ES-I3 (cell line): ENCODE data around the gene ACVR2A.
A peak's percentile ranks its signal among the peaks of the same experiment; 100 is the strongest.

ENCODE experiments used
- H3K36me3 ChIP-seq: 2 replicates; pipeline ENCODE4 v1.6.1; 2013; ENCODE audit warnings: mild to moderate bottlenecking, low read length, control low read depth, moderate library complexity; ENCODE audit not compliant: insufficient read depth
- H3K4me1 ChIP-seq: 2 replicates; pipeline ENCODE4 v1.6.1; 2013; ENCODE audit warnings: mild to moderate bottlenecking, control low read depth, low read length; ENCODE audit not compliant: insufficient read depth
- H3K9ac ChIP-seq: 2 replicates; pipeline ENCODE4 v1.6.1; 2013; ENCODE audit warnings: low read depth, mild to moderate bottlenecking, low read length, moderate library complexity
- H3K9me3 ChIP-seq: 2 replicates; pipeline ENCODE4 v1.6.1; 2013; ENCODE audit warnings: mild to moderate bottlenecking, low read length, moderate library complexity; ENCODE audit not compliant: control insufficient read depth, insufficient read depth

ACVR2A gene

GRCh38 chr2:147844697-147845410 lies at the start of gene ACVR2A:
ACVR2A (plus strand) TSS chr2:147845029; CDS start chr2:147845153, 124 bp downstream.
- Histone ChIP-seq H3K36me3 (no peaks in the 10 kb centered on the region), H3K9me3 (no peaks in the 10 kb centered on the region; the same call in 1 of the 2 replicates), H3K4me1 (peaks cover 6% of the 10 kb centered on the region), H3K9ac (peak within 1 kb of the TSS; percentile 93)

DNA sequence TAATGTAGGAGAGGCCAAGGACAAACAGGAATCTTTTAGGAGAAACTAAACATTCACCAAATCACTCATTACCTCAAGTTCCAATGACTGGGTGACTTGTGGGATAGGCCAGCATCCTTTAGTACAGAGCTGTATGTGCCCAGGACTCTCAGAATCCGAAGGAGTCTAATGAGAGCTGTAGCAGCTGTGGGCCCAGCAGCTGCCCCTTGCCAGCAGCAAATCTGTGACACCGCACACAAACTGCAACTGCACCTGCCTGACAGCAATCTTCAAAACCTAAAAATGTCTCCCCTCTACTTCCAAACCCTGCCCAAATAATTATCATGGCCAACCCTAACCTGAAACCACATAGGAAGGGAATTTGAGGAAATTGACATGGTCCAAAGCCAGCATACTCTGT lies 44.5 kb upstream of the ACVR2A start:
- Histone ChIP-seq H3K36me3 (no peaks in the 10 kb centered on the region), H3K4me1 (no peaks in the 10 kb centered on the region), H3K9me3 (no peaks in the 10 kb centered on the region), H3K9ac (no peak overlapping the region)

DNA sequence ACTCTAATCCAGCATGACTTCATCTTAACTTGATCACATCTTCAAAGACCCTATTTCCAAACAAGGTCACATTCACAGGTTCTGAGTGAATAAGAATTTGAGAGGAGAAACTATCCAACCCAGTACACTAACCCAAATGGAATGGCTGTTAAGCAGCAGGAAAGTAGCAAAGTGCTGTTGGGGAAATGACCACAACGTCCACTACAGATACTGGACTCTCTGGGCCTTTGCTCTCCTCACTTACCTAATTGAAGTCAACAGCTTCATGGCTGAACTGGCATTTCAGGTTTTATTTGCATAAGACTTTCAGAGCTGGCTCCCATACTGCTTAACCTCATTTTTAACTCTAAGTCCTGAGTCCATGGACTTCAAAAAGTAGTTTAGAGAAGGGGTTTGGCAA lies 38.0 kb upstream of the ACVR2A start:
- H3K36me3 ChIP-seq: no peaks in the 10 kb centered on the region
- no peaks in the 10 kb centered on the region for H3K9me3 ChIP-seq
- no peak overlapping the region for H3K9ac ChIP-seq
- H3K4me1 ChIP-seq: no peaks in the 10 kb centered on the region

- H3K4me1 ChIP-seq: no peaks in the 10 kb centered on the region
- no peaks in the 10 kb centered on the region for H3K9me3 ChIP-seq
- no peaks in the 10 kb centered on the region for H3K36me3 ChIP-seq
- H3K9ac ChIP-seq: no peak overlapping the region
Measured at GRCh38 chr2:147808520-147808919, 36.3 kb upstream of the ACVR2A start.

DNA sequence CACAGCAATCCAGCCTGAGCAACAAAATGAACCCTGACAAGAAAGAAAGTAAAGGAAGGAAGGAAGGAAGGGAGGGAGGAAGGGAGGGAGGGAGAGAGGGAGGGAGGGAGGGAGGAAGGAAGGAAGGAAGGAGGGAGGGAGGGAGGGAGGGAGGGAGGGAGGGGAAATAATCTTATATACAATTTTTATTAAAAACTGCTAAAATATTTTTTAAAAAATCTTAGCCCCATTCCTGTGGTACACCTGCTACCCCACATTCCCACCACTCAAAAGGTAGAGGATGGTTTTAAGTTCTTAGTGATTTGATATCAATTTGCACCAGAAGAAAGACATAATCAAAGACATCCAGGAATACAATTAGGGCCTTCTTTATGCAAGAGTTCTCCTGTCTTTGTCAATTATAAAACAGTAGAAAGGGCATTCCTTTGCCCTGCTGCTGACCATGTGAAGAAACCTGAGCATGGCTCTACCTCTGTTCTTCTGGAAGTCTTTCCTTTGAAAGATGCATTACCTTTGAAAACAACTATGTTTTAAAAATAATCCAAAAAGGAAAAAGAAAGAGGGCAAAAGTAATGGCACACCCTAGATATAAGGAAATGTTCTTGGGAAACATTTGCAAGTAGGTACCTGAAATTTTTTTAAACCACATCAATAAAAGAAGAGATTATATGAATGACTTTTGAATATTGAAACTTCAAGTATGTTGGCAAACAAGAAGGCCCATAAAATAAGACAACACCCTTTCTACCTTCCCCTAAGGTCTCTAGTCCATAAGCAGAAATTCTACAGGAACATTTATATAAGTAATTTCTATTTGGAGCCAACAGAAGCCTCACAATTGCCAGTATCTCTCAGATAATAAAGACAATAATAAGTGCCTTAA lies 33.7 kb upstream of the ACVR2A start:
- Histone ChIP-seq H3K36me3 (no peaks in the 10 kb centered on the region), H3K9me3 (no peaks in the 10 kb centered on the region), H3K9ac (no peak overlapping the region), H3K4me1 (no peaks in the 10 kb centered on the region)

DNA sequence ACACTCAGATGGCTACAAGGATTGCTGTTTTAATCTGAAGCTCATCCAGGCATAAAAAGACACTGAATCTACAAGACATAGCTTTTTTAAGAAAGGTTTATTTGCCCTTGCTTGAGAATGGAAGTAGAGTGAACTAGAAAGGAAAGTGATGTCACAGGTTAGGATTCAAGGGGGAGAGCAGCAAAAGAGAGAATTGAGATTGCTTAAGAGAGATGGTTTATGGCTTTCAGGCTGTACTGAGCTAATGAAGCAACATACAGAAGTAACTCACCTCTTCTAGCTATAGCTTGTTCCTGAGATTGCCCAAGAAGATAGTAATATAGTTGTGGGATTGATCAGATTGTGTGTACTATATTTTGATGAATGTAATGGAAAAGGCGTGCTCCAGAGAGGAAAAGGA lies 26.1 kb upstream of the ACVR2A start:
- Histone ChIP-seq H3K9me3 (no peaks in the 10 kb centered on the region), H3K4me1 (no peaks in the 10 kb centered on the region), H3K9ac (no peak overlapping the region), H3K36me3 (no peaks in the 10 kb centered on the region)

- Histone ChIP-seq H3K36me3 (no peaks in the 10 kb centered on the region), H3K9me3 (no peaks in the 10 kb centered on the region), H3K4me1 (no peaks in the 10 kb centered on the region), H3K9ac (no peak overlapping the region)
Measured at GRCh38 chr2:147824620-147825019, 20.2 kb upstream of the ACVR2A start.

- H3K9me3 ChIP-seq: no peaks in the 10 kb centered on the region
- no peaks in the 10 kb centered on the region for H3K4me1 ChIP-seq
- no peaks in the 10 kb centered on the region for H3K36me3 ChIP-seq
- no peak overlapping the region for H3K9ac ChIP-seq
Measured at GRCh38 chr2:147826278-147827087, 18.3 kb upstream of the ACVR2A start.

GRCh38 chr2:147827088-147827375 lies 17.8 kb upstream of the ACVR2A start:
- Histone ChIP-seq H3K9ac (no peak overlapping the region), H3K36me3 (no peaks in the 10 kb centered on the region), H3K4me1 (no peaks in the 10 kb centered on the region), H3K9me3 (no peaks in the 10 kb centered on the region)

GRCh38 chr2:147829106-147829505 lies 15.7 kb upstream of the ACVR2A start:
- H3K36me3 ChIP-seq: no peaks in the 10 kb centered on the region
- no peaks in the 10 kb centered on the region for H3K4me1 ChIP-seq
- no peak overlapping the region for H3K9ac ChIP-seq
- no peaks in the 10 kb centered on the region for H3K9me3 ChIP-seq

DNA sequence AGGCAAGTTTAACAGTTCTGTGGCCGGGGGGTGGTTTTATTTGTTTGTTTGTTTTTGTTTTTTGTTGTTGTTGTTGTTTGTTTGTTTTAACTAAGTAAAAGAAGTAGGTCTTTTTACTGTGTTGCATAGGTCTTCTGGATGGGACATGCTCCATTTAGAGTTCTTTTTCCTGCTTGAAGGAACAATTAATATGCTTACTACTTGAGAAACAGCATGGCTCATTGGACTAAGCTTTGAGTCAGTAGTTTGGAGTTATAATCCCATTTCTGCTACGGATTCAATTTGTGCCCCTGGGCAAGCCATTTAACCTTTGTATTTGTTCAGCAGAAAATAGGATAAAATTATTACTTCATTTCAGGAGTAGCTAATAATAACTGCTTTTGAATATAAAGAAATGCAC lies 8.7 kb upstream of the ACVR2A start:
- Histone ChIP-seq H3K36me3 (no peaks in the 10 kb centered on the region), H3K4me1 (no peaks in the 10 kb centered on the region), H3K9ac (no peak overlapping the region), H3K9me3 (no peaks in the 10 kb centered on the region)

DNA sequence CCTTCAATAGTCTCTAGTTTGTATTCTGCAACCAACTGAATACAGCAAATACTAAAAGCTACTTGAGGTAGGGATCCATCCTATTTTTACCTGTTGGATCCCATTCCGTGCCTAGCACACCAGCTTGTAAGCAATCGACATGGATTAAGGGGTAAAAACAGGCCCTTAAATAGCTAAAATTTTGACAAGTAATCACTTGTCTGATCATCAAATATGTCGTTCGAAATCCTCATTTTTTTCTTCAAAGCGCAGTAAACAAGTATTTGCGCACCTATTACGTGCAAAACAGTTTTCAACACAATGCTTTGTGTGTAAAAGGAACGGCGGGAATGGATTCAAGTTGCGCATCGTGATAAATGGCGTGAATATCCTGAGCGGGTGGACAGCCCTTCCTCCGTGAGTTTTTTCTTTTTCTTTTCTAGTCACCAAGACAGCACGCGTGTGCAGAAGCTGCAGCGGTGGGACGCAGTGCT lies 1.4 kb upstream of the ACVR2A start:
- Histone ChIP-seq H3K9ac (peak overlapping the region; percentile 78), H3K36me3 (no peaks in the 10 kb centered on the region), H3K4me1 (peaks cover 6% of the 10 kb centered on the region), H3K9me3 (no peaks in the 10 kb centered on the region; the same call in 1 of the 2 replicates)

GRCh38 chr2:147843864-147844696 lies 749 bp upstream of the ACVR2A start:
- Histone ChIP-seq H3K36me3 (no peaks in the 10 kb centered on the region), H3K9ac (peak overlapping the region; percentile 93), H3K9me3 (no peaks in the 10 kb centered on the region; the same call in 1 of the 2 replicates), H3K4me1 (peaks cover 6% of the 10 kb centered on the region)
